Uterus (tissue), 4 donors: ENCODE measurements around the gene CTCFL. TPM values are rescaled to one million over a fixed set of nuclear protein-coding genes. Genes with fewer than 3 reads are reported as not detected.

Experiments
- DNase-seq, 2 donors: peaks; one replicate each; pipeline ENCODE4 v3.0.0-alpha.2; 2019 to 2020
- H3K27ac ChIP-seq, 2 donors: fragments of 200-600 bp; sonication (generic); 1 replicate in 1 of 2; 2 replicates in 1 of 2; pipeline ENCODE4 v1.5.1; 2016 to 2018
- H3K27me3 ChIP-seq, 2 donors: fragments of 200-600 bp; sonication (generic); one replicate each; pipeline ENCODE4 v1.5.1; 2018 to 2019; ENCODE audit warnings: control low read depth in 1 of 2
- H3K36me3 ChIP-seq, 2 donors: fragments of 200-600 bp; sonication (generic); one replicate each; pipeline ENCODE4 v1.5.1; 2019; ENCODE audit warnings: control low read depth in 1 of 2
- H3K4me1 ChIP-seq, 2 donors: fragments of 200-600 bp; sonication (generic); one replicate each; pipeline ENCODE4 v1.5.1; 2018 to 2019; ENCODE audit warnings: control low read depth in 1 of 2
- H3K4me3 ChIP-seq, 2 donors: fragments of 200-600 bp; sonication (generic); 1 replicate in 1 of 2; 2 replicates in 1 of 2; pipeline ENCODE4 v1.5.1; 2018 to 2019; ENCODE audit warnings: mild to moderate bottlenecking in 1 of 2
- H3K9me3 ChIP-seq, 2 donors: fragments of 200-600 bp; sonication (generic); one replicate each; pipeline ENCODE4 v1.5.1; 2019; ENCODE audit warnings: control low read depth in 1 of 2
- POLR2A ChIP-seq, 2 donors: fragments of 450-650 bp; IDR thresholded peaks; one replicate each; pipeline ENCODE4 v1.6.1; 2016; ENCODE audit warnings: antibody characterized with exemption in 2 of 2, mild to moderate bottlenecking in 1 of 2, moderate library complexity in 1 of 2
- intact Hi-C: fragments of 100-400 bp; cut with DNase I; formaldehyde crosslinking; loops from one replicate; pipeline ENCODE4 v1.15.1; 2023; ENCODE audit warnings: low total_unique reads
- total RNA-seq, 4 donors: library from RNA; depleted of rRNA in 3 of 4; stranded (reverse); fragments of >200 nt in 3 of 4; gene quantifications; one replicate each; pipeline versions ENCODE4 v1.1.0 to v1.2.4, GENCODE V29; 2014 to 2023
- TF ChIP-seq, protein P1 (sequence below), 4 experiments: fragments of 200-600 bp in 2 of 4; fragments of 450-650 bp in 2 of 4; sonication (generic) in 2 of 4; IDR thresholded peaks; one replicate each; pipeline ENCODE4 v1.5.1; 2016 to 2019; ENCODE audit warnings: antibody characterized with exemption in 4 of 4, mild to moderate bottlenecking in 2 of 4, moderate library complexity in 1 of 4
- donor health status: DM: yes; HTN: yes; CAD: no.

Gene CTCFL
- total RNA-seq, 4 donors from 2014 or later: 0.07 TPM; not detected in 3

DNA sequence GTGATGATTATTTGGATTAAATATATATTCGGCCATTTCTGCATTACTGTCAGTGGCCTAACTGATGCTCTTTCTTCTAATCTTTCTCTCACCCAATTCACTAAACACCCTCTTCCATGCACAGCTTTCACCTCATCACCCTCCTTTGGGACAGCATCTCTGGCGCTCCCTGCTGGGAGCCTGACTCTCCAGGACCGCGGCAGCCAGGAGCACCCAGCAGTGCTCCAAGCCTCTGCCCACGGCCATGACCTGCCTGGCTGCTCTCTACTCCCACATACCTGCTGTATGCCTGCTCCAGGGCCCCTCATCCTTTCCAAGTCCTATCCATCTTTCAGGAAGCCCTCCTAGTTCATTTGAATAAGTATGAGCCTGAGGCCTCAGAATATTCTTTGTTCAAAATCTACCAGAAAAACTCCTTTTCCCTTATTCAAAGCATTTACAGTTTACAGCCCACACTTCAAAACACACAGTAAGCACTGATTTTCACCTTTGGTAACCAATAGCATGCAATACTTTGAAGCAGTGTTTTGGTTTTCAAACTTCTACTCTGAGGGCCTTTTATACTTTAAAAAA, 15.2 kb downstream of the CTCFL start:
- Histone ChIP-seq H3K9me3 (no peaks in the 10 kb centered on the region), H3K4me3 (no peak overlapping the region), H3K36me3 (no peaks in the 10 kb centered on the region), H3K4me1 (no peaks in the 10 kb centered on the region), H3K27ac (no peak overlapping the region), H3K27me3 (no peaks in the 10 kb centered on the region)
- TF ChIP-seq POLR2A (IDR thresholded peaks at IDR 0.05): no peak
- TF ChIP-seq, protein P1, sequence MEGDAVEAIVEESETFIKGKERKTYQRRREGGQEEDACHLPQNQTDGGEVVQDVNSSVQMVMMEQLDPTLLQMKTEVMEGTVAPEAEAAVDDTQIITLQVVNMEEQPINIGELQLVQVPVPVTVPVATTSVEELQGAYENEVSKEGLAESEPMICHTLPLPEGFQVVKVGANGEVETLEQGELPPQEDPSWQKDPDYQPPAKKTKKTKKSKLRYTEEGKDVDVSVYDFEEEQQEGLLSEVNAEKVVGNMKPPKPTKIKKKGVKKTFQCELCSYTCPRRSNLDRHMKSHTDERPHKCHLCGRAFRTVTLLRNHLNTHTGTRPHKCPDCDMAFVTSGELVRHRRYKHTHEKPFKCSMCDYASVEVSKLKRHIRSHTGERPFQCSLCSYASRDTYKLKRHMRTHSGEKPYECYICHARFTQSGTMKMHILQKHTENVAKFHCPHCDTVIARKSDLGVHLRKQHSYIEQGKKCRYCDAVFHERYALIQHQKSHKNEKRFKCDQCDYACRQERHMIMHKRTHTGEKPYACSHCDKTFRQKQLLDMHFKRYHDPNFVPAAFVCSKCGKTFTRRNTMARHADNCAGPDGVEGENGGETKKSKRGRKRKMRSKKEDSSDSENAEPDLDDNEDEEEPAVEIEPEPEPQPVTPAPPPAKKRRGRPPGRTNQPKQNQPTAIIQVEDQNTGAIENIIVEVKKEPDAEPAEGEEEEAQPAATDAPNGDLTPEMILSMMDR (IDR thresholded peaks at IDR 0.05): no peak
- DNase-seq: no peak
- intact Hi-C loops: loop anchor here (5.0 to 10.0 kb wide), 2 partner anchors 83 to 705 kb away; no protein-coding TSS in a partner anchor

DNA sequence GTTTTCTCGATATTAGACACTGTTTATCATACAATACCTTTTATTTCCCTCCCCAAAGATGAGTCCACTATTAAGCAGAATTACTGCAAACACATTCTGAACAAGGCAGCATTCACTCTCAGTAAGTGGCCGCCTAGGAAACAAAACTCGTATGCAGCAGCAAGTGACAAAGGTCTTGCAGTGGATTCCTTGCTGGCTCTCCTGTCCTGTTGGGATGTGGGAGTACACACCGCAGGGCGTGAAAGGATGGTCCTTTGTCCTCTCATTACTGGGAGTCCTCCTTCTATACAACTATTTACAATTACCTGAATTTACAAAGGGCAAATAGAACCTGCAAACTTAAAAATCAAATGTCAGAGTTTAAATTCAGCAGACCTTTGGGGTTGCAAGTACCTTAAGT, 16.1 kb downstream of the CTCFL start:
- H3K9me3 ChIP-seq: no peaks in the 10 kb centered on the region
- no peaks in the 10 kb centered on the region for H3K36me3 ChIP-seq
- intact Hi-C loops: no loop called here
- no peak overlapping the region for H3K27ac ChIP-seq
- no peak for DNase-seq
- H3K4me1 ChIP-seq: no peaks in the 10 kb centered on the region
- TF ChIP-seq, protein P1 (IDR thresholded peaks at IDR 0.05): no peak
- no peak for TF ChIP-seq POLR2A (IDR thresholded peaks at IDR 0.05)
- H3K27me3 ChIP-seq: no peaks in the 10 kb centered on the region
- H3K4me3 ChIP-seq: no peak overlapping the region

DNA sequence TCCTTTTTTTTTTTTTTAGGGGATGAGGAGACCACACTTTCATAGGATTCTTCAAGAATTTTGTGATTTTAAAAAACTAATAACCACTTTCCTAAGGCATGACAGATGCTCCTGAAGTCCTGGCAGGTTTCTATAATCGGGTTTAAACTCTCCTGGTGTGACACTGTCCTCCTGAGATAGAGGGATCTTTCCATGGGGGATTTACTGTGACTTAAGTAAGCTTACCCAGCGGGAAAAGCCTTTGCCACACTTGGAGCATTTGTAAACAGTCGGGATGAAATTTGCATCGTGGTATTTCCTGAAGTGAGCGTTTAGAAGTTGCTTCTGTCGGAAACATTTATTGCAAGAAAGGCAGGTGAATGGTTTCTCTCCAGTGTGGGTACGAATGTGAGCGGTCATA, 16.6 kb downstream of the CTCFL start:
- H3K27ac ChIP-seq: no peak overlapping the region
- no peaks in the 10 kb centered on the region for H3K27me3 ChIP-seq
- H3K4me1 ChIP-seq: no peaks in the 10 kb centered on the region
- TF ChIP-seq POLR2A (IDR thresholded peaks at IDR 0.05): no peak
- TF ChIP-seq, protein P1 (IDR thresholded peaks at IDR 0.05): no peak
- no peaks in the 10 kb centered on the region for H3K9me3 ChIP-seq
- no peak for DNase-seq
- H3K36me3 ChIP-seq: no peaks in the 10 kb centered on the region
- H3K4me3 ChIP-seq: no peak overlapping the region
- intact Hi-C loops: no loop called here

DNA sequence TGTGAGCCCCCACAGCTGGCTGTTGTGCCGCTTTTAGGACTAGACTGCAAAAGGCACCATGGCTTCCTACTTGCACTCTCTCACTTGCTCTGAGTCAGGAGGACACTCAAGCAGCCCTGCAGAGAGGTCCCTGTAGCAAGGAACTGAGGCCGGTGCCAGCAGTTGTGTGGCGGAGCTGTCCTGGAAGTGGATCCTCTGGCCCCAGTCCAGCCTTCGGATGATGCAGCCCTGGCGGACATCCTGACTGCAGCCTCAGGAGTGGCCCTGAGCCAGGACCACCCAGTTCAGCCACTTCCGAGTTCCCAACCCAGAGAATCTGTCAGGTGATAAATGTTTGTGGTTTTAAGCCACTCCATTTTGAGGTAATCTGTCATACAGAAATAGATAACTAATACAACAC, 17.5 kb downstream of the CTCFL start:
- Histone ChIP-seq H3K27ac (no peak overlapping the region), H3K4me1 (no peaks in the 10 kb centered on the region), H3K4me3 (no peak overlapping the region), H3K36me3 (no peaks in the 10 kb centered on the region), H3K27me3 (no peaks in the 10 kb centered on the region), H3K9me3 (no peaks in the 10 kb centered on the region)
- no peak for TF ChIP-seq POLR2A (IDR thresholded peaks at IDR 0.05)
- TF ChIP-seq, protein P1 (IDR thresholded peaks at IDR 0.05): no peak
- intact Hi-C loops: no loop called here
- no peak for DNase-seq

DNA sequence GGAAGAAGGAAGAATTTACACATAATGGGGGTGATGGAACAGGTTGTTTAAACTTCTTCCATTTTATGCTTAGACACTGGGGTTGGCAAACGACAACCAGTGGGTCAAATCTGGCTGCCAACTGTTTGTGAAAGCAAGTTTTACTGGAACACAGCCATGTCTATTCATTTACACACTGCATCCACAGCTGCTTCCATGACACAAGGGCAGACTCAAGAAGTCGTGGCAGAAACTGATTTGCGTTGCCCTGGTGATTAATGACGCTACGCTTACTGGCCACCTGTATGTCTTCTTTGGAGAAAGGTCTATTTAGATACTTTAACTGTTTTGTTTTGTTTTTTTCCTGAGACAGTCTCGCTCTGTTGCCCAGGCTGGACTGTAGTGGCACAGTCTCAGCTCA, 19.0 kb downstream of the CTCFL start:
- DNase-seq: no peak
- Histone ChIP-seq H3K4me1 (no peaks in the 10 kb centered on the region), H3K9me3 (no peaks in the 10 kb centered on the region), H3K27me3 (no peaks in the 10 kb centered on the region), H3K4me3 (no peak overlapping the region), H3K36me3 (no peaks in the 10 kb centered on the region), H3K27ac (no peak overlapping the region)
- TF ChIP-seq, protein P1 (IDR thresholded peaks at IDR 0.05): no peak
- TF ChIP-seq POLR2A (IDR thresholded peaks at IDR 0.05): no peak
- intact Hi-C loops: no loop called here
